ENCODE data around the gene KCNQ1OT1. TPM values are rescaled to one million over a fixed set of nuclear protein-coding genes. Genes with fewer than 3 reads are reported as not detected.

The KCNQ1OT1 gene
- total and polyA plus RNA-seq, 2 of the 4 experiments (the other 2 are of a cell fraction), result 0.14 to 2.0 TPM

DNA sequence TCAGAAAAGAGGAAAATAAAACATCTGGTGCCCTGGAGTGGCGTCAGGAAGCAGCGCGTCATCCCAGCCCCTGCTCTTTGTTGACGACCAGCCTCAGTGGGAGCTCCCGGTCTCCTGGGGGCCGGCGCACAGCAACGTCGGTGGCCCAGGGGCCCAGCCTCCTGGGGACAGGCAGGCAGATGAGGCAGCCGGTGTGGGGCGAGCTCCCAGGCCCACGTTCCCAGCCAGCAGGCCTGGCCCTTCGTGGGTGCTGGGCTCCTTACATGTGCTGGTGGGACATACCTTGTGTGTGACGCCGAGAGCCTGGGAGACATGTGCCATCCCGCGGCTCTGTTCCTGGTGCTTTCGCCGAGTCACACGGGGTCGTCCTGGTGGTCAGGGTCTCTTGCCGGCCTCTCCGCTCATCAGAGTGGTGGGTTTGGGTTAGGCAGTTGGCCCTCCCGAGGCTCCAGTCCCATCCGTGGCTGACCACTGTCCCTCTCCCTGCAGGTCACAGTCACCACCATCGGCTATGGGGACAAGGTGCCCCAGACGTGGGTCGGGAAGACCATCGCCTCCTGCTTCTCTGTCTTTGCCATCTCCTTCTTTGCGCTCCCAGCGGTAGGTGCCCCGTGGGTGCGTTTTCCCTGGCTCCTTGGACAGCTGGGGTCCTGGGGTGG, 116.7 kb downstream of the KCNQ1OT1 start:
- Histone ChIP-seq H3K4me1 (ENCODE audit: control insufficient read depth, insufficient read depth, low read length) (no peaks in the 10 kb centered on the region), H3K9ac (ENCODE audit: low read depth, low read length) (no peak overlapping the region), H3K4me2 (ENCODE audit: low read depth, low read length) (no peak overlapping the region), H3K27me3 (ENCODE audit: control insufficient read depth, insufficient read depth, low read length) (peaks cover 14% of the 10 kb centered on the region; the same call in 1 of the 2 replicates), H3K36me3 (ENCODE audit: control insufficient read depth, insufficient read depth, low read length) (no peaks in the 10 kb centered on the region), H2AK9ac (replicated peaks; ENCODE audit: low read depth, low read length, poor library complexity) (no peak overlapping the region), H3K23ac (ENCODE audit: low read depth, low read length) (no peak overlapping the region), H2AK5ac (ENCODE audit: low read depth, low read length) (no peak overlapping the region), H4K8ac (ENCODE audit: low read depth in 2 of 2, low read length in 2 of 2) (no peak overlapping the region), H2BK120ac (ENCODE audit: low read depth, low read length) (no peak overlapping the region), H3K27ac (ENCODE audit: insufficient read depth, low read length) (no peak overlapping the region), H4K91ac (ENCODE audit: insufficient read depth, low read depth, low read length) (no peak overlapping the region), H3K79me1 (ENCODE audit: low read depth in 1 of 2, low read length in 2 of 2) (no peaks in the 10 kb centered on the region), H3K14ac (replicated peaks; ENCODE audit: low read depth, low read length) (no peak overlapping the region), H3K56ac (ENCODE audit: extremely low read depth, insufficient read depth, low read length) (no peak overlapping the region), H3K18ac (ENCODE audit: low read depth, low read length) (no peak overlapping the region), H2BK15ac (ENCODE audit: low read depth, low read length) (no peak overlapping the region), H3K9me3 (ENCODE audit: control insufficient read depth, insufficient read depth, low read length) (no peaks in the 10 kb centered on the region), H3K4me3 (ENCODE audit: insufficient read depth, low read depth, low read length) (no peak overlapping the region), H2AFZ (replicated peaks; ENCODE audit: low read length, poor library complexity) (peak overlapping the region; percentile 21), H2BK20ac (ENCODE audit: low read depth, low read length) (no peak overlapping the region), H3K9me1 (ENCODE audit: insufficient read depth, low read length) (no peaks in the 10 kb centered on the region; the same call in 1 of the 2 replicates), H2BK5ac (ENCODE audit: low read depth, low read length, poor library complexity, severe bottlenecking) (no peak overlapping the region), H3K4ac (ENCODE audit: low read depth, low read length) (no peak overlapping the region), H4K20me1 (ENCODE audit: insufficient read depth, low read length) (no peaks in the 10 kb centered on the region), H4K5ac (ENCODE audit: low read depth, low read length) (no peak overlapping the region)
- no peak for DNase-seq
- no peak for ATAC-seq (ENCODE audit: low read depth)
- no TSS peak for BruUV-seq (replicated peaks)
- in situ Hi-C loops (cut with MboI; ENCODE audit: low sequenced_read_pairs) (no loop called here), intact Hi-C loops (cut with micrococcal nuclease) (no loop called here), dilution Hi-C loops (cut with HindIII; ENCODE audit: low sequenced_read_pairs, unreplicated experiment) (no loop called here)
- TF ChIP-seq FOS (IDR thresholded peaks at IDR 0.05; ENCODE audit: low read depth, low read length), result no peak
- CTCF ChIA-PET, result no interaction called here
- POLR2A ChIA-PET (ENCODE audit: unreplicated experiment), result no interaction called here
- WGBS, 2 experiments (ENCODE audit: extremely low coverage in 2 of 2, insufficient read length in 1 of 2), result 65% methylated on average over 27 of the region's 33 CpGs; no CpG with 5 or more reads in 1 of the 2 experiments
